Ascending aorta (tissue), 2 donors: ENCODE measurements around the gene UNC45A. TPM values are rescaled to one million over a fixed set of nuclear protein-coding genes. Genes with fewer than 3 reads are reported as not detected.

Experiments
- DNase-seq, 2 donors: peaks; one replicate each; pipeline ENCODE4 v3.0.0-alpha.2; 2019; ENCODE audit warnings: low spot score in 2 of 2
- H3K27ac ChIP-seq, 2 donors: fragments of 200-600 bp; sonication (generic); one replicate each; pipeline ENCODE4 v1.5.1; 2016 to 2017; ENCODE audit warnings: mild to moderate bottlenecking in 1 of 2
- H3K27me3 ChIP-seq: fragments of 200-600 bp; sonication (generic); one replicate; pipeline ENCODE4 v1.5.1; 2017
- H3K36me3 ChIP-seq, 2 donors: fragments of 200-600 bp; sonication (generic); one replicate each; pipeline ENCODE4 v1.5.1; 2016
- H3K4me1 ChIP-seq, 2 donors: fragments of 200-600 bp; sonication (generic); one replicate each; pipeline ENCODE4 v1.5.1; 2016 to 2017; ENCODE audit warnings: mild to moderate bottlenecking in 1 of 2
- H3K4me3 ChIP-seq, 2 donors: fragments of 200-600 bp; sonication (generic); one replicate each; pipeline ENCODE4 v1.5.1; 2016 to 2017; ENCODE audit warnings: mild to moderate bottlenecking in 1 of 2
- H3K9me3 ChIP-seq, 2 donors: fragments of 200-600 bp; sonication (generic); one replicate each; pipeline ENCODE4 v1.5.1; 2016
- intact Hi-C: fragments of 100-400 bp; cut with DNase I; formaldehyde crosslinking; loops from one replicate; pipeline ENCODE4 v1.15.1; 2023
- total RNA-seq: library from RNA; depleted of rRNA; stranded (reverse); fragments of >200 nt; gene quantifications from one replicate; pipeline ENCODE4 v1.1.0, GENCODE V29; 2016
- TF ChIP-seq, protein P1 (sequence below), 3 experiments: fragments of 200-600 bp in 2 of 3; fragments of 450-650 bp in 1 of 3; sonication (generic) in 2 of 3; IDR thresholded peaks; one replicate each; pipeline ENCODE4 v1.5.1; 2016 to 2019; ENCODE audit warnings: antibody characterized with exemption in 3 of 3, mild to moderate bottlenecking in 1 of 3, moderate library complexity in 1 of 3

The UNC45A gene
- total RNA-seq, 1 donor from 2014 or later, result 73.5 TPM

DNA sequence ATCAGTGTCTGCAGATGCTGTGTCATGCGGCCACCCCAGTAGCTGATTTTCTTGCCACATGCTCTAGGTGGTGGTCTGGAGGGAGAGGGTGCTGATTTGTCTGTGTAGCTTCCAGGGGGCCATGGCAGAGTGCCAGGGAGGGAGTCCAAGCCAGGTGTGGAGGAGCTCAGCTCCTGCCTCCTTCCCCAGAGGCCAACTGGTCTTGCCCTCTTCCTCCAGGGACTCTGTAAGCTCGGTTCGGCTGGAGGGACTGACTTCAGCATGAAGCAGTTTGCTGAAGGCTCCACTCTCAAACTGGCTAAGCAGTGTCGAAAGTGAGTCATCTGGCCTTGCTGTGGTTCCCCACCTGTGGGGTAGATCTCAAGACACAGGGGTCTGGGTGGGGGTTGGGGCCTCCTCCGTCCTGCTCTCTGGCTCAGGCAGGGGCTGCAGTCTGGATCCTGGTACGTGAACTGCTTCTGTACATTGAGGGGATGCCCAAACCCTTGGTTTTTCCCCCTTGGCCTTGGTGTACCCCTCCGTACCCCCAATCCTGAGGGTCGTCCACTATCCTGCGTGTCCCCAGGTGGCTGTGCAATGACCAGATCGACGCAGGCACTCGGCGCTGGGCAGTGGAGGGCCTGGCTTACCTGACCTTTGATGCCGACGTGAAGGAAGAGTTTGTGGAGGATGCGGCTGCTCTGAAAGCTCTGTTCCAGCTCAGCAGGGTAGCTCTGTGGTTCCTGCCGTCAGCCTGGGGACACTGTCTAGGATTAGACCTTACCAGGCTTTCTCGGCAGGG, 12.7 kb downstream of the UNC45A start:
- Histone ChIP-seq H3K4me1 (no peaks in the 10 kb centered on the region), H3K9me3 (no peaks in the 10 kb centered on the region), H3K27ac (no peak overlapping the region), H3K4me3 (no peak overlapping the region), H3K27me3 (no peaks in the 10 kb centered on the region), H3K36me3 (peaks cover 86 to 92% of the 10 kb centered on the region in 2 donors)
- TF ChIP-seq, protein P1, sequence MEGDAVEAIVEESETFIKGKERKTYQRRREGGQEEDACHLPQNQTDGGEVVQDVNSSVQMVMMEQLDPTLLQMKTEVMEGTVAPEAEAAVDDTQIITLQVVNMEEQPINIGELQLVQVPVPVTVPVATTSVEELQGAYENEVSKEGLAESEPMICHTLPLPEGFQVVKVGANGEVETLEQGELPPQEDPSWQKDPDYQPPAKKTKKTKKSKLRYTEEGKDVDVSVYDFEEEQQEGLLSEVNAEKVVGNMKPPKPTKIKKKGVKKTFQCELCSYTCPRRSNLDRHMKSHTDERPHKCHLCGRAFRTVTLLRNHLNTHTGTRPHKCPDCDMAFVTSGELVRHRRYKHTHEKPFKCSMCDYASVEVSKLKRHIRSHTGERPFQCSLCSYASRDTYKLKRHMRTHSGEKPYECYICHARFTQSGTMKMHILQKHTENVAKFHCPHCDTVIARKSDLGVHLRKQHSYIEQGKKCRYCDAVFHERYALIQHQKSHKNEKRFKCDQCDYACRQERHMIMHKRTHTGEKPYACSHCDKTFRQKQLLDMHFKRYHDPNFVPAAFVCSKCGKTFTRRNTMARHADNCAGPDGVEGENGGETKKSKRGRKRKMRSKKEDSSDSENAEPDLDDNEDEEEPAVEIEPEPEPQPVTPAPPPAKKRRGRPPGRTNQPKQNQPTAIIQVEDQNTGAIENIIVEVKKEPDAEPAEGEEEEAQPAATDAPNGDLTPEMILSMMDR (IDR thresholded peaks at IDR 0.05), result no peak
- no peak for DNase-seq
- intact Hi-C loops, result no loop called here

DNA sequence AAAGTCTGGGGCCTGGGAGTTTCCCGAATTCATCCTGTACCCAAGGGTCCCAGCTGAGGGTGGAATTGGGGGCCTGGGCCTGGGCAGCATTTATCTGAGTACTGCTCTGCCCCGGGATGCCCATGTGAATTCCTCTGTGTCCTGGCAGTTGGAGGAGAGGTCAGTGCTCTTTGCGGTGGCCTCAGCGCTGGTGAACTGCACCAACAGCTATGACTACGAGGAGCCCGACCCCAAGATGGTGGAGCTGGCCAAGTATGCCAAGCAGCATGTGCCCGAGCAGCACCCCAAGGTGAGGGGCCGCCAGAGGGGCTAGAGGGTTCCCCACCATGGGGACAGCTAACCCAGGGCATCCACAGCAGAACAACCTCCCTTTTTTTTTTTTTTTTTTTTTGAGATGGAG, 13.4 kb downstream of the UNC45A start:
- no peak overlapping the region for H3K27ac ChIP-seq
- intact Hi-C loops, result no loop called here
- H3K4me3 ChIP-seq, result no peak overlapping the region
- H3K27me3 ChIP-seq, result no peaks in the 10 kb centered on the region
- no peak for DNase-seq
- H3K36me3 ChIP-seq, result peaks cover 86 to 92% of the 10 kb centered on the region in 2 donors
- no peaks in the 10 kb centered on the region for H3K9me3 ChIP-seq
- TF ChIP-seq, protein P1 (IDR thresholded peaks at IDR 0.05), result no peak
- no peaks in the 10 kb centered on the region for H3K4me1 ChIP-seq

DNA sequence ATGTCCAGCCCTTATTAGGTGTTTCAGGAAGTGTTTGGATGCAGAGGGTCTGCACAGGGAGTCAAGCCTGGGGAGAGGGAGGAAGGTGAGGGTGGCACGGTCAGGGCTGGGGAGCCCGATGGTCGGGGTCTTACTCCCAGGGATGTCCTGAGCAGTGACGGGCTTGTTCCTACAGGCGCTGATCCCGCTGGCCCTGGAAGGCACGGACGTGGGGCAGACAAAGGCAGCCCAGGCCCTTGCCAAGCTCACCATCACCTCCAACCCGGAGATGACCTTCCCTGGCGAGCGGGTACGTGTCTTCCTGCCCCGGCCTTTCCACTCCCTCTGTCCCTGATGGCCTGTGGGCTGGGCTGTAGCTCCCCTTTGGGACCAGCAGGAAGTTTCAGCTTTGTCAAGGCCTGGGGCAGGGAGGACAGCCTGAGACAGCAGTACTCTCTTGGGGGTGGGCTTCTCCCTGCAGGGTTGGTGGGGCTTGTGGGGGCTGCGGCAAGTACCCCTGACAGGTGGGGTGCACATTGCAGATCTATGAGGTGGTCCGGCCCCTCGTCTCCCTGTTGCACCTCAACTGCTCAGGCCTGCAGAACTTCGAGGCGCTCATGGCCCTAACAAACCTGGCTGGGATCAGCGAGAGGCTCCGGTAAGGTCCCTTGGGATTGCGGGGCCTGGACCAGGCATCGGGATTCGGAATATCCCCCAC, 15.0 kb downstream of the UNC45A start:
- Histone ChIP-seq H3K36me3 (peaks cover 75 to 81% of the 10 kb centered on the region in 2 donors), H3K27ac (no peak overlapping the region), H3K9me3 (no peaks in the 10 kb centered on the region), H3K4me1 (peaks cover 0 to under 1% of the 10 kb centered on the region in 2 donors), H3K4me3 (no peak overlapping the region), H3K27me3 (no peaks in the 10 kb centered on the region)
- TF ChIP-seq, protein P1 (IDR thresholded peaks at IDR 0.05), result no peak
- DNase-seq, result no peak
- intact Hi-C loops, result no loop called here

- no peak for DNase-seq
- H3K4me1 ChIP-seq, result peaks cover 5 to 6% of the 10 kb centered on the region in 2 donors
- intact Hi-C loops, result no loop called here
Measured at GRCh38 chr15:90950676-90951075, 15.6 kb downstream of the UNC45A start.

GRCh38 chr15:90952901-90953677, 18.0 kb downstream of the UNC45A start:
- intact Hi-C loops, result no loop called here
- Histone ChIP-seq H3K9me3 (no peaks in the 10 kb centered on the region), H3K4me1 (peaks cover 5 to 22% of the 10 kb centered on the region in 2 donors), H3K27ac (no peak overlapping the region), H3K4me3 (no peak overlapping the region), H3K36me3 (peaks cover 54 to 55% of the 10 kb centered on the region in 2 donors), H3K27me3 (no peaks in the 10 kb centered on the region)
- TF ChIP-seq, protein P1 (IDR thresholded peaks at IDR 0.05), result no peak
- no peak for DNase-seq

More at GRCh38 chr15:90950676-90951075, 15.6 kb downstream of the UNC45A start:
- no peak overlapping the region for H3K4me3 ChIP-seq
- H3K27me3 ChIP-seq, result no peaks in the 10 kb centered on the region
- H3K9me3 ChIP-seq, result no peaks in the 10 kb centered on the region
- no peak overlapping the region for H3K27ac ChIP-seq
- TF ChIP-seq, protein P1 (IDR thresholded peaks at IDR 0.05), result no peak
- peaks cover 74 to 75% of the 10 kb centered on the region in 2 donors for H3K36me3 ChIP-seq
